ENCODE results near the gene NARF. TPM values are rescaled to one million over a fixed set of nuclear protein-coding genes. Genes with fewer than 3 reads are reported as not detected.
"Not testable (repeated sequence)": the region's sequence is repeated elsewhere in the genome, so short reads cannot be mapped to it uniquely, and the experiment has no call there.

Gene NARF
- total RNA-seq (2014; rRNA removed), result 62.7 and 62.8 TPM in 2 replicates
- polyA plus RNA-seq (2012), result 59.4 TPM

DNA sequence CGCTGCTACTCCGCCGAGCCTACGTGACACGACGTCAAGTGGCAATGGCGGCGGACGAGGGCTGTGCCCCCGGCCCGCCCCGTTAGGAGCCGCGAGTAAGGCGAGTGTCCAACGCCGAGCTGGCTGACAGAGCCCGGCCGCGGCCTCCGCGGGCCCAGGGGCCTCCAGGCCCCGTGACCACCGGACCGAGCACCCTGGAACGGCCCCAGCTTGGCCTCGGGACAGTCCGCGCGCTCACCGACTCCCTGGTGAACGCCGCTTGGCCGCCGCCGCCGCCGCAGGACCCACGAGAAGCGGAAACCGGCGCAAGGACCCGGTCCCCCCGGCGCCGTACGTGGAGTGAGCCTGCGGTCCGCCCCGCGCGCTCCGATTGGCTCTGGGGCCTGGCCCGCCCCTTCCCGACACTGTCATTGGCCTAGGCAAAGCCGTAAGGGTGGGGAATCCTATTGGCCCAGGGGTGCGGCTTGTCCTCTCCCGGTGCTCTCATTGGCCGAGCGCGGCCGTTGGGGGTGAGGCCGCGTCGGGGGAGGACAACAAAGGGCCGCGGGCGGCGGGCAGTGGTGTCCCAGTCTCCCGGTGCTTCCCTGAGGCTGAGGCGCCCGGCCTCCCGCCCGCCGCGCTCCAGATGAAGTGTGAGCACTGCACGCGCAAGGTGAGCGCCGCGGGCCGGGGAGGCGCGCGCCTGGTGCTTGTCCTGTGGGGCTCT is at the start of gene NARF:
NARF (plus strand) TSS at position 563 of the 706 bp plus-strand sequence; CDS start at position 626, 63 bp downstream.
- DNase-seq (ENCODE audit: low read depth), result peak; percentile 98

DNA sequence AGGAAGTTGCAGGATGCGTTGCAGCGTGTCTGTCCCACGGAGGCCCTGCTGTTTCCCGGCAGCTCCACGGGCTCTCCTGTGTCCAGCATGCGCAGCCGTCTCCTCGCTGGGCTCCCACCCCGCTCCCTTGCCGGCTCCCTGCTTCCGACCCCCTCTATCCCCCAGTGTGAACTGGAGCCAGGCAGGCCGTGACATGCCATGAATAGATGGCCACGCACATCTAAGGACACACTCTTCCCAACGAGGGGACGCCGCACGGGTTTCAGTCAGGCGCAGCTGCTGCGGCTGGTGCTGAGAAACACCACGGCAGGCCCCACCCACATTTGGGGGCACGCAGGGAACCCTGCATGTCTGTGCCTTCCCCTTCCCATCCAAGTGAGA is 49.6 kb upstream of the NARF start:
- DNase-seq (ENCODE audit: low read depth), result no peak

GRCh38 chr17:82410014-82410716 is 48.4 kb upstream of the NARF start:
- no peak for DNase-seq (ENCODE audit: low read depth)

- DNase-seq (ENCODE audit: low read depth), result no peak
Measured at GRCh38 chr17:82411396-82412053, 47.0 kb upstream of the NARF start.

- DNase-seq (ENCODE audit: low read depth), result not testable (repeated sequence)
Measured at GRCh38 chr17:82412081-82412480, 46.5 kb upstream of the NARF start.

- DNase-seq (ENCODE audit: low read depth), result no peak
Measured at GRCh38 chr17:82412535-82413520, 45.7 kb upstream of the NARF start.

- DNase-seq (ENCODE audit: low read depth), result peak; percentile 64
Measured at GRCh38 chr17:82414548-82415281, 43.8 kb upstream of the NARF start.

GRCh38 chr17:82415336-82415735 is 43.2 kb upstream of the NARF start:
- DNase-seq (ENCODE audit: low read depth), result no peak

GRCh38 chr17:82415786-82416185 is 42.8 kb upstream of the NARF start:
- DNase-seq (ENCODE audit: low read depth), result no peak

- DNase-seq (ENCODE audit: low read depth), result no peak
Measured at GRCh38 chr17:82416264-82416663, 42.3 kb upstream of the NARF start.

DNA sequence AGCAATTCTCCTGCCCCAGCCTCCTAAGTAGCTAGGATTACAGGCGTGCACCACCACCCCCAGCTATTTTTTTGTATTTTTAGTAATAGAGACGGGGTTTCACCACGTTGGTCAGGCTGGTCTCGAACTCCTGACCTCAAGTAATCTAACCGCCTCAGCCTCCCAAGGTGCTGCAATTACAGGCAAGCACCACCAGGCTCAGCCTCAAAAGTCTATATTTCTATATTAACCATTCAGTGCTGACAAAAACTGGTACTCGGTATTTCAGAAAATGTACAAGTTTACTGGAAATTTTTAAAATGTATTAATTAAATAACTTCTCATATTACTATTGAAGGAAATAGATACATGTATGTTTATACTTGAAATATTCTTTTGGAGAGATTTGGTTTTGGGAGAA is 41.8 kb upstream of the NARF start:
- no peak for DNase-seq (ENCODE audit: low read depth)

- peak; percentile 78 for DNase-seq (ENCODE audit: low read depth)
Measured at GRCh38 chr17:82418001-82418986, 40.2 kb upstream of the NARF start, which contains the start of the genes HEXD and OGFOD3. Gene HEXD, plus strand, starts transcription at chr17:82418347. Its CDS starts 1,453 bp downstream, at chr17:82419800. Gene OGFOD3, minus strand, starts transcription at chr17:82418586. Its CDS starts 101 bp downstream, at chr17:82418485.

DNA sequence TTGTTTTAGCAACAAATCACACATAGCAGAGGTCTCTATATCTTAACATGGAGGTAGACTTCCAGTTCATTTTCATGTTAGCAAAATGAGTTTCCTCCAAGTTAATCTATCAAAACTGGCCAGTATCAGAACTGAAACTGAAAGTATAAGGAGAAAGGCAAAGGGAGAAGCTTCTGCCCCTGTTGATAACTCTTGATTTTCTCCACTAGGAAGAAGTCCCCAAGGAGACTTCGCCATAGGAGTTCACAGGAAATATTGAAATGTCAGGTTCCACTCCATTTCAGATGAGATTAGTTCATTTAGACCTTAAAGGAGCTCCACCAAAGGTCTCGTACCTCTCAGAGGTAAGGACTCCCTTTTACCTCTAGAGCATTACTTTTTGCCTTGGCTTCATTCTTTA is 39.0 kb upstream of the NARF start:
- DNase-seq (ENCODE audit: low read depth), result no peak

DNA sequence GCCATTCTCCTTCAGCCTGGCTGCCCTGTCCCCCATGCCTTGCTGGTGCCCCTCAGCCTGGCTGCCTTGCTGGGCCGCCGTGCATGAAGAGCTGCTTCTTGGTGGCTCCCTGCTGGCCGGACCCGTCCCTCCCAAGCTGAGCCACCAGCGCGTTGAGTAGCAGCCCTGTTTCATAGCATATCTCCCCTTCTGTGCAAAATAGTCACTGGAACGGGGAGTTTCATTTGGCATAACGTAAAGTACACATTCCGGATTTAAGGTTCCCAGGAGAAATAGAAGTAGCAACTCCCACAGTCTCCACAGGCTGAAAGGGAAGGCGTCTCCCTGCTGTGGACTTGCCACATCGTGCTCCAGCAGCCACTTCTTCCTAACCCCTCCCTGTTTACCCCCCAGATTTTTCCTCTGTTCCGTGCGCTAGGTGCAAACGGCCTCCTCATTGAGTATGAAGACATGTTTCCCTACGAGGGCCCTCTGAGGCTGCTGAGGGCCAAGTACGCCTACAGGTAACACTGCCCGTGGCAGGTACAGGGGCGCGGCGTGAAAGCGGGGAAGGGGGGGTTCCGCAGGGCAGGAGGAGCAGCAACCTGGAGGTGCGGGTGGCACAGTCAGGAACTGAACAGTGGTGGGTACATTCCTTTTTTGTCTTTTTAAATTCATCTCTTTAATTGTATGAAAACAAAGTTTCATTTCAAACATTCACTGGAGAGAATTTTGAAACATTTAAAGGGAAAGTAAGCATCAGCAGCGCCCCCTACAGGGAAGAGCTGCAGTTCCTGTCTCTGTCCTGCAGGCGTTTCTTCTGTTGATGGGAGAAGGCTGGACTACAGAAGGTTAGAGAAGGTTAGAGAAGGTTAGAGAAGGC is 34.3 kb upstream of the NARF start:
- DNase-seq (ENCODE audit: low read depth), result peak; percentile 52

DNA sequence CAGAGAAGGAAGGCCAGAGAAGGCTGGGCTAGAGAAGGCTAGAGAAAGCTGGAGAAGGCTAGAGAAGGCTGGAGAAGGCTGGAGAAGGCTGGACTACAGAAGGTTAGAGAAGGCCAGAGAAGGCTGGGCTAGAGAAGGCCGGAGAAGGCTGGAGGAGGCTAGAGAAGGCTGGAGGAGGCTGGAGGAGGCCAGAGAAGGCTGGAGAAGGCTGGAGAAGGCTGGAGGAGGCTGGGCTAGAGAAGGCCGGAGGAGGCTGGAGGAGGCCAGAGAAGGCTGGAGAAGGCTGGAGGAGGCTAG is 33.7 kb upstream of the NARF start:
- DNase-seq (ENCODE audit: low read depth), result no peak

DNA sequence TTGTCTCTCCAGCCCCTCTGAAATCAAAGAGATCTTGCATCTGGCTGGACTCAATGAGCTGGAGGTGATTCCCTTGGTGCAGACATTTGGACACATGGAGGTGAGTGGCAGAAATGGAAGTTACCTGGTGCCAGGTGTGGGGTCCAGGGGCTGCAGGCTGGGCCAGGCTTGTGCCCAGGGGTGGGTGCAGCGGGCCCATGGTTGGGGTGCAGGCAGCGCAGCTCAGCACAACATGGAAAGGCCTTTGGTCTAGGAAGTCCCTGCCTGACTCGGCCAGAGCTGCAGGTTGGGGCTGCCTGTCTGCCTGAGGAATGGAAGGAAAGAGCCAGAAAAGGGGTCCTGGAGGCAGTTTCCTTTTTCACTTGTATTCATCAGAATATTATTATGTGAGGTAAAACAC is 30.0 kb upstream of the NARF start:
- no peak for DNase-seq (ENCODE audit: low read depth)

GRCh38 chr17:82429824-82430223 is 28.7 kb upstream of the NARF start:
- no peak for DNase-seq (ENCODE audit: low read depth)

- no peak for DNase-seq (ENCODE audit: low read depth)
Measured at GRCh38 chr17:82432017-82432416, 26.5 kb upstream of the NARF start.

Data from LHCN-M2 (cell line).